ENCODE measurements around the gene ZNF546. TPM values are rescaled to one million over a fixed set of nuclear protein-coding genes. Genes with fewer than 3 reads are reported as not detected.

Gene ZNF546
- total RNA-seq, 1 experiment from 2014 or later: 3.7 TPM

DNA sequence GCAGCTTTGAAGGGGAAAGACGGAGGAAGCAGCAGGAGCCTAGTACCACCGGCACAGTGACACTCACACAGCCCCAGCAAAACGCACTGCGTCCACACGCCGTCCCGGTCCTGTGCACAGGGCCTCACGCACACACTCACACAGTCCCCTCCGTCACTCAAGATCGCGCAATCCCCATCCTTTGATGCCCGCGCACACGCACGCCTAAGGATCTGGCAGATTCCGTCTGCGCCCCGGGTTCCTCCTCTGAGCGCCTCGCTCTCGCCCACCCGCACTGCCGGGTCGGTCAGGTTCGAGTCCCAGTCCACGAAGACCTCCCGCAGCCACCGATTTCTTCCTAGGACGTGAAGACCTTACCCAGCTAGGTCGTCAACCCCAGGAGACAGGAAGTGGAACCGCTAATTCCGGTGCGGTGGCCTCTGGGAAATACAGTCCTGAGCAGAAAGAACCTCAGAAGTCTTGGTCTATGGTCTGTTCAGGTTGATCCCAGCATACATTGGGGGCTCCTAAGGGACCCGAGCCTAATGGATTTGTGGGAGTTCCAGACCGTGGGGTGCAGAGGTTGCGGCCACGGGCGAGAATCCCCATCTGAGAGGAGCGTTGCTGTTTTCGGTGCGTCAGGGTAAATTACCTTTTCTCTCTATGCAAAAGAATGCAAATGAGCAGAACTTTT, 59.1 kb downstream of the ZNF546 start, which contains the start of gene ZNF780B:
Gene ZNF780B, minus strand, starts transcription at position 400 of the 673 bp plus-strand sequence. CDS start 5,899 bp downstream, outside the sequence.
- DNase-seq (ENCODE audit: low spot score): peak; percentile 61

GRCh38 chr19:40056505-40056904, 59.6 kb downstream of the ZNF546 start:
- no peak for DNase-seq (ENCODE audit: low spot score)

- DNase-seq (ENCODE audit: low spot score): no peak
These were observed 60.3 kb downstream of the ZNF546 start for GRCh38 chr19:40057166-40057565.

GRCh38 chr19:40059624-40060023, 62.8 kb downstream of the ZNF546 start:
- no peak for DNase-seq (ENCODE audit: low spot score)

DNA sequence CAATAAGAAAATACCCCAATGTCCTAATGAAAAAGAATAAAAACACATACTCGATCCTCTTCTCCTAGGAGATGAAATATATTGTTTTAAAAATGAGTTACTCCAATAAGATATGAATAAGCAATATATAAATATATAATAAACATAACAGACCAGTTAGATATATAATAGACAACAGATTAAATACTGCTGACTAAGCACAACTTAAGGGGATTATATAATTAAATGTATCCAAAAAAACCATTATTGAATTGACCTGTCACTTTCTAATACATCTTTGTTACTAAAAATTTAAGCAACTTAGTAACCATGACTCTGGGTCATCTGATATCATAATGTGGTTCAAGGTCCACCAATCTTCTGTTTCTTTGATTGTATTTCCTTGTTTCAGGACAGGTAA, 73.2 kb downstream of the ZNF546 start:
- no peak for DNase-seq (ENCODE audit: low spot score)

Other genes starting within 250 kb of the ZNF546 start
- gene LEUTX, start 218.2 kb upstream of the ZNF546 start, total RNA-seq (2014; rRNA removed; shearing (Covaris generic)): not detected in 2 replicates
- gene DYRK1B, start 162.9 kb upstream of the ZNF546 start, total RNA-seq (2014; rRNA removed; shearing (Covaris generic)): 12.5 and 13.0 TPM in 2 replicates
- 168 and 192 TPM in 2 replicates for gene FBL, start 150.7 kb upstream of the ZNF546 start, total RNA-seq (2014; rRNA removed; shearing (Covaris generic))
- 0.07 TPM in 1 of 2 replicates, not detected in the other for gene FCGBP, start 62.4 kb upstream of the ZNF546 start, total RNA-seq (2014; rRNA removed; shearing (Covaris generic))
- 254 and 309 TPM in 2 replicates for gene PSMC4, start 25.9 kb upstream of the ZNF546 start, total RNA-seq (2014; rRNA removed; shearing (Covaris generic))
- gene ZNF780B, start 59.2 kb downstream of the ZNF546 start, total RNA-seq (2014; rRNA removed; shearing (Covaris generic)): 5.6 and 7.8 TPM in 2 replicates
- 6.7 and 7.7 TPM in 2 replicates for gene ZNF780A, start 93.9 kb downstream of the ZNF546 start, total RNA-seq (2014; rRNA removed; shearing (Covaris generic))
- 6.2 and 12.1 TPM in 2 replicates for gene MAP3K10, start 194.4 kb downstream of the ZNF546 start, total RNA-seq (2014; rRNA removed; shearing (Covaris generic))
- gene TTC9B, start 221.3 kb downstream of the ZNF546 start, total RNA-seq (2014; rRNA removed; shearing (Covaris generic)): 0.29 TPM in 1 of 2 replicates, not detected in the other
- gene CCNP, start 229.6 kb downstream of the ZNF546 start, total RNA-seq (2014; rRNA removed; shearing (Covaris generic)): not detected in 2 replicates